Vagina (tissue), 2 donors: ENCODE data around the gene JOSD2. TPM values are rescaled to one million over a fixed set of nuclear protein-coding genes. Genes with fewer than 3 reads are reported as not detected.

Source experiments
- DNase-seq, 2 donors: peaks; one replicate each; pipeline ENCODE4 v3.0.0-alpha.2; 2017; ENCODE audit errors: extremely low spot score in 2 of 2
- H3K27ac ChIP-seq: fragments of 200-600 bp; sonication (generic); one replicate; pipeline ENCODE4 v1.5.1; 2019
- H3K27me3 ChIP-seq: fragments of 200-600 bp; sonication (generic); one replicate; pipeline ENCODE4 v1.5.1; 2019
- H3K36me3 ChIP-seq, 2 donors: fragments of 200-600 bp; sonication (generic); one replicate each; pipeline ENCODE4 v1.5.1; 2017 to 2019
- H3K4me1 ChIP-seq: fragments of 200-600 bp; sonication (generic); one replicate; pipeline ENCODE4 v1.5.1; 2019
- H3K4me3 ChIP-seq, 2 donors: fragments of 200-600 bp; sonication (generic); 1 replicate in 1 of 2; 2 replicates in 1 of 2; pipeline ENCODE4 v1.5.1; 2016 to 2019
- H3K9me3 ChIP-seq: fragments of 200-600 bp; sonication (generic); one replicate; pipeline ENCODE4 v1.5.1; 2019
- POLR2A ChIP-seq, 2 donors: fragments of 450-650 bp; IDR thresholded peaks; one replicate each; pipeline ENCODE4 v1.6.1; 2017; ENCODE audit warnings: antibody characterized with exemption in 2 of 2, mild to moderate bottlenecking in 2 of 2, moderate library complexity in 2 of 2
- POLR2AphosphoS5 ChIP-seq, 2 donors: sonication (generic); formaldehyde crosslinking; IDR thresholded peaks; one replicate each; pipeline ENCODE4 v1.9.0; 2017; ENCODE audit warnings: antibody characterized with exemption in 2 of 2, mild to moderate bottlenecking in 2 of 2, low read depth in 1 of 2; ENCODE audit not compliant: insufficient read depth in 1 of 2
- intact Hi-C: fragments of 100-400 bp; cut with DNase I; formaldehyde crosslinking; loops from one replicate; pipeline ENCODE4 v1.15.1; 2023
- total RNA-seq: library from RNA; depleted of rRNA; stranded (reverse); fragments of >200 nt; gene quantifications from one replicate; pipeline ENCODE4 v1.2.3, GENCODE V29; 2016
- TF ChIP-seq, protein P1 (sequence below), 3 experiments: fragments of 450-650 bp in 2 of 3; fragments of 200-600 bp in 1 of 3; sonication (generic) in 1 of 3; IDR thresholded peaks; one replicate each; pipeline ENCODE4 v1.5.1; 2017 to 2019; ENCODE audit warnings: antibody characterized with exemption in 3 of 3, mild to moderate bottlenecking in 2 of 3, moderate library complexity in 2 of 3

Gene JOSD2
- total RNA-seq, 1 donor from 2014 or later: 60.9 TPM

DNA sequence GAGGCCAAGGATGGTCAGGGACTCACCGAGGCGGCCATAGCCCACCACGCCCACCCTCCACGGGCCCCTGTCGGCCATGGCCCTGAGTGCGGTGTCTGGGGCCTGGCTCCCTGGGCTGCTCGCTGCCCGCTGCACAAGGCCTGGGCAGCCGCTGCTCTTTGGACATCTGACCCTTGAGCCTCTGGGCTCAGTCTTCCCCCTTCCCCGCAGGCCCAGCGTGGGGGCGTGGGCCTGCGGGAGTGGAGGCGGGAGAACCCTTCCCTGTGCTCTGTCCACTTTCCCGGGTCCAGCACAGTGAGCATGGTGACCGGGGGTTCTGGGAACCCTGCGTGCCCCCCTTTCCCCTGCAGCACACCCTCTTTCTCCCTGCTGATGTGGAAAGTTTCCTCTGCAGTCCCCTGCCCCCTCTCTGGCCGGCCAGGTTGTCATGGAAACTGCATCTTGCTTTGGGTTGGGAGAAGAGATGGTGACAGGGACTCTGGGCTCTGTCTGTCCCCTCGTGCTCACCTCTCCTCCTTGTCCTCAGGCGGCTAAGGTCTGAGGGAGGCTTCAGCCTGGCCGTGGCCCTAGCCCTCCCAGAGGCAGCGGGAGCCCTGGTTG is 2.9 kb upstream of the JOSD2 start, which contains the start of gene ASPDH:
Gene ASPDH, minus strand, starts transcription at position 168 of the 600 bp plus-strand sequence. Its CDS starts 90 bp downstream, at position 78.
- TF ChIP-seq, protein P1, sequence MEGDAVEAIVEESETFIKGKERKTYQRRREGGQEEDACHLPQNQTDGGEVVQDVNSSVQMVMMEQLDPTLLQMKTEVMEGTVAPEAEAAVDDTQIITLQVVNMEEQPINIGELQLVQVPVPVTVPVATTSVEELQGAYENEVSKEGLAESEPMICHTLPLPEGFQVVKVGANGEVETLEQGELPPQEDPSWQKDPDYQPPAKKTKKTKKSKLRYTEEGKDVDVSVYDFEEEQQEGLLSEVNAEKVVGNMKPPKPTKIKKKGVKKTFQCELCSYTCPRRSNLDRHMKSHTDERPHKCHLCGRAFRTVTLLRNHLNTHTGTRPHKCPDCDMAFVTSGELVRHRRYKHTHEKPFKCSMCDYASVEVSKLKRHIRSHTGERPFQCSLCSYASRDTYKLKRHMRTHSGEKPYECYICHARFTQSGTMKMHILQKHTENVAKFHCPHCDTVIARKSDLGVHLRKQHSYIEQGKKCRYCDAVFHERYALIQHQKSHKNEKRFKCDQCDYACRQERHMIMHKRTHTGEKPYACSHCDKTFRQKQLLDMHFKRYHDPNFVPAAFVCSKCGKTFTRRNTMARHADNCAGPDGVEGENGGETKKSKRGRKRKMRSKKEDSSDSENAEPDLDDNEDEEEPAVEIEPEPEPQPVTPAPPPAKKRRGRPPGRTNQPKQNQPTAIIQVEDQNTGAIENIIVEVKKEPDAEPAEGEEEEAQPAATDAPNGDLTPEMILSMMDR (IDR thresholded peaks at IDR 0.05): no peak
- TF ChIP-seq POLR2A (IDR thresholded peaks at IDR 0.05) (no peak), POLR2AphosphoS5 (IDR thresholded peaks at IDR 0.05; ENCODE audit: insufficient read depth in 1 of 2, low read depth in 1 of 2) (no peak)
- Histone ChIP-seq H3K36me3 (no peaks in the 10 kb centered on the region), H3K9me3 (no peaks in the 10 kb centered on the region), H3K27me3 (no peaks in the 10 kb centered on the region), H3K4me1 (peaks cover 10% of the 10 kb centered on the region), H3K4me3 (no peak within 1 kb of the TSS), H3K27ac (no peak within 1 kb of the TSS)
- DNase-seq: peak in 1 of 2 donors; percentile 78
- intact Hi-C loops: no loop called here

DNA sequence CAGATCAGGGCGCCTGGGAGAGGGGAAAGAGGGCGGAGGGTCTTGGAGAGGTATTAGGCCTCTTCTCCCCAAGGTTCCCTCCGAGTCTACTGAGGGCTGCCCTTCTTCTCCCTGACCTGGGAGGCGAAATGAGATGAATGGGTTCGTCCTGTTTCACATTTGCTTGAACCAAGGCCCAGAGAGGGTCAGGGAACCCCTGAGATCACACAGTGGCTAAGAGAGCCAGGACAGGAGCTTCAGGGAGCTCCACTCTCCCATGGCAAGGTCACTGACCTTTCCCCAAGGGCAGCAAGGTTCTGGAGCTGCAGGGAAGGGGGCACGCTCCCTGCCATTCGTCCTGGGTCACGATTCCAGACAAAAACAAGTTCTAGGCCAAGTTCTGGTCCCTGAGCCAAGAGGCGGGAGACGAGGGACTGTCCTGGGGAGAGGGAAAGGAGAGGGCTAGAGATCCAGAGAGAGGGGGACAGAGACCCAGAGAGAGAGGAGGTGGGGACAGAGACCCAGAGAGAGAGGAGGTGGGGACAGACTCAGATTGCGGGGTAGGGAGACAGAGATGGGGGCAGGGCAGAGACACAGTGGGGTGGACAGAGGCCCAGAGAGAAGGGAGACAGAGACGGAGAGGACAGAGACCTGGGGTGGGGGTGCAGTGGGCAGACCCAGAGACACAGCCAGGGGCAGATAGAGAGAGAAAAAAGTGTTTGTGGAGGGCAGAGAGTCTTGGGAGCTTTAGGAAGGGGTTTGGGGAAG is 2.2 kb upstream of the JOSD2 start:
- DNase-seq: no peak
- TF ChIP-seq POLR2A (IDR thresholded peaks at IDR 0.05) (no peak), POLR2AphosphoS5 (IDR thresholded peaks at IDR 0.05; ENCODE audit: insufficient read depth in 1 of 2, low read depth in 1 of 2) (no peak)
- TF ChIP-seq, protein P1 (IDR thresholded peaks at IDR 0.05): no peak
- H3K9me3 ChIP-seq: no peaks in the 10 kb centered on the region
- H3K27ac ChIP-seq: no peak overlapping the region
- peaks cover 10% of the 10 kb centered on the region for H3K4me1 ChIP-seq
- no peaks in the 10 kb centered on the region for H3K36me3 ChIP-seq
- no peaks in the 10 kb centered on the region for H3K27me3 ChIP-seq
- intact Hi-C loops: no loop called here
- H3K4me3 ChIP-seq: no peak overlapping the region

DNA sequence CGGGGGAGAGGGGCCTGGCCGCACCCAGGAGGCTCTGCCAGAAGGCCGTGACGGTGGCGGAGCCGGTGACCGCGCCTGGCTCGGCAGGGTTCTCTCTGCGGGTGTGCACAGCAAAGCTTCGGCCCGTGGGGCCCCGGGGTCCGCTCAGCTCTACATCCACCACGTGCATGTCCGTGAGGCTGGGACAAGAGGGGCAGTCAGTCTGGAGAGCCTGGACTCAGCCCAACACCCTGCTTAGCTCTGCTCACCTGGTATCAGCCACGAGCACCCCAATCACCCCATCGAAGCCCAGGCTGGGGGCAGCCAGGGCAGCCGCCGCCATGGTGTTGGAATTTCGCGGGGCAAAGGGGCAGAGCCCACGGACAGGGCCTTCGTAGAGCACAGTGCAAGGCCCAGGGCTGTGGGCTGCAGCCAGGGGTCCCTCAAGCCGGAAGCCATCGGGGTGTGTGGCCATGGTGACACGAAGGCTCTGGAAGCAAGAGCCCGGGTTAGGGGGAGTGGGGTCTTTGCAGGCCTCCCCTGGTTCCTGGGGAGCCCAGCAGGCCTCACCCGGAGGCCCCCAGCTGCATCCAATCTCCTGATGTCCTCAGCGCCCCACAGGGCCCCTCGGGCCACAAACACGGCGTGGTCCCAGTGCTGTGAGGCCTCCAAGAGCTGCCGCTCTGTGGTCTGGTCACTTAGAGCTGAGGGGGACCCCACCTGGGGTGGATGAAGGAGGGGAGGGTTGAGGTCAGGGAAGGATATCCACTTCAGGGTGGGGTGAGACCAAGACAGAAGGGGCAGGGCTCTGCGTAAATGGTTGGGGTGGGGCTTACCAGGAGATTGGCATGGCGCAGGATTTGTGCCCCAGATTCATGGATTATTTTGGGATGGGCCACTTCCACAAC is 1.4 kb upstream of the JOSD2 start:
- TF ChIP-seq POLR2A (IDR thresholded peaks at IDR 0.05) (no peak), POLR2AphosphoS5 (IDR thresholded peaks at IDR 0.05; ENCODE audit: insufficient read depth in 1 of 2, low read depth in 1 of 2) (no peak)
- TF ChIP-seq, protein P1 (IDR thresholded peaks at IDR 0.05): no peak
- H3K27ac ChIP-seq: no peak overlapping the region
- peaks cover 10% of the 10 kb centered on the region for H3K4me1 ChIP-seq
- intact Hi-C loops: no loop called here
- H3K27me3 ChIP-seq: no peaks in the 10 kb centered on the region
- DNase-seq: no peak
- H3K36me3 ChIP-seq: no peaks in the 10 kb centered on the region
- no peaks in the 10 kb centered on the region for H3K9me3 ChIP-seq
- peak overlapping the region in 1 of 2 donors; percentile 64 for H3K4me3 ChIP-seq

DNA sequence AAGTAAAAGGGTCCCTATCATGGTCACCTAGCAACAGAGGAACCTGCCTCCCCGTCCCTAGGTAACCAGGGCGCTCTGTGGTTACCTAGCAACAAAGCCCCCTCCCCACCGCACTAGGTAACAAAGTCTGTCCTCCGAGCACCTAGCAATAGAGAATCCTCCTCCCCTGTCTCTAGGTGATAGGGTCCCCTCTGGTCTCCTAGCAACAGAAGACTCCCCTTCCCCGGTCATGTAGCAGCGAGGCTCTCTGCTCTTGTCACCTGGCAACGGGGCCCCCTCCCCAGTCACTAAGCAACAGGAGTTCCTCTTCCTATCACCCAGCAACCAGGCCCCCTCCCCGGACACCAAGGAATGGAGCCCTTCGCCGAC is 307 bp downstream of the JOSD2 start:
- no peak for DNase-seq
- intact Hi-C loops: no loop called here
- H3K27me3 ChIP-seq: no peaks in the 10 kb centered on the region
- peak overlapping the region; percentile 91 for H3K27ac ChIP-seq
- peaks cover 10% of the 10 kb centered on the region for H3K4me1 ChIP-seq
- H3K9me3 ChIP-seq: no peaks in the 10 kb centered on the region
- H3K4me3 ChIP-seq: peak overlapping the region; percentile 64 to 80
- no peak for TF ChIP-seq POLR2A (IDR thresholded peaks at IDR 0.05)
- TF ChIP-seq, protein P1 (IDR thresholded peaks at IDR 0.05): no peak
- no peak for TF ChIP-seq POLR2AphosphoS5 (IDR thresholded peaks at IDR 0.05; ENCODE audit: insufficient read depth in 1 of 2, low read depth in 1 of 2)
- no peaks in the 10 kb centered on the region for H3K36me3 ChIP-seq
